GM12878 (cell line): ENCODE data around the gene BMPR1B. TPM values are rescaled to one million over a fixed set of nuclear protein-coding genes. Genes with fewer than 3 reads are reported as not detected.

Experiments used
- polyA plus RNA-seq, 11 experiments: library from polyadenylated mRNA; depleted of rRNA in 4 of 11; unstranded in 6 of 11; stranded (reverse) in 5 of 11; fragments of >200 nt; fragmentation: Nextera tagmentation in 4 of 11; fragmentation: Illumina TruSeq in 1 of 11; extraction: Ambion mirVana in 4 of 11; extraction: Trizol in 1 of 11; gene quantifications; 1 replicate in 1 of 11; 2 replicates in 10 of 11; pipeline versions ENCODE4 v1.2.1 to v1.2.3, GENCODE V29; 2011 to 2016; ENCODE audit warnings: inconsistent platforms in 2 of 11, missing spikeins in 2 of 11, low read depth in 1 of 11
- total RNA-seq, 4 experiments: library from RNA; depleted of rRNA in 3 of 4; stranded (reverse); fragments of >200 nt in 3 of 4; fragmentation: Illumina TruSeq in 1 of 4; extraction: Trizol in 1 of 4; gene quantifications; 2 replicates each; pipeline versions ENCODE4 v1.2.1 to v1.2.3, GENCODE V29; 2013 to 2021
- TF ChIP-seq, protein P1 (sequence below): fragments of 450-650 bp; IDR thresholded peaks from 2 replicates; pipeline ENCODE4 v1.6.1; 2017; ENCODE audit warnings: antibody characterized with exemption, mild to moderate bottlenecking, moderate library complexity
- TF ChIP-seq, protein P2 (sequence below): fragments of 450-650 bp; IDR thresholded peaks from 2 replicates; pipeline ENCODE4 v1.6.1; 2018; ENCODE audit warnings: borderline replicate concordance, mild to moderate bottlenecking; ENCODE audit not compliant: partially characterized antibody
- TF ChIP-seq, protein P3 (sequence below): fragments of 450-650 bp; formaldehyde crosslinking; IDR thresholded peaks from 2 replicates; pipeline ENCODE4 v1.4.0; 2020; ENCODE audit warnings: mild to moderate bottlenecking, moderate library complexity
- TF ChIP-seq, protein P4 (sequence below): fragments of 450-650 bp; formaldehyde crosslinking; IDR thresholded peaks from 2 replicates; pipeline ENCODE4 v1.4.0; 2022; ENCODE audit warnings: mild to moderate bottlenecking, moderate library complexity
- TF ChIP-seq, protein P5 (sequence below): fragments of 450-650 bp; IDR thresholded peaks from 2 replicates; pipeline ENCODE4 v1.6.1; 2016; ENCODE audit warnings: mild to moderate bottlenecking

The BMPR1B gene
- total and polyA plus RNA-seq, 10 of the 15 experiments (the other 5 are each of a cell fraction or from before 2014, with no cell fraction given), result not detected

DNA sequence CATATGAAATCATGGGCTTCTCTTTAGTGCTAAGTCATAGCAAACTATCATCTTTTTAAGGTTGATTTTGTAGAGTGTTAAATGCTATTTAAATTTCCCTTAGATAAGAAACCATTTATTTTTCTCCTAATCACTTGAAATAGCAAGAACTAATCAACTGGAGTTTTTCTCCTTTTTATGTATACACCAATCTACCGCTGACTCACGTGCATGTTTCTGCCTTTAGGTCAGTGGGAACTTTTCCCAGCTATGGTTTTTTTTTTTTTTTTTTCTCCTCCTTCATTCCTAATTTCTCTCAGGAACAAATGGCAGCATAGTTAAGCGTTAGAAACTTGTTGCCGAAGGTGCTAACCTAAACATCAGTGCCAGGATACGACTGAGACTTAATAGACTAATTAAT, 176.4 kb downstream of the BMPR1B start (continued):
- TF ChIP-seq, protein P1, sequence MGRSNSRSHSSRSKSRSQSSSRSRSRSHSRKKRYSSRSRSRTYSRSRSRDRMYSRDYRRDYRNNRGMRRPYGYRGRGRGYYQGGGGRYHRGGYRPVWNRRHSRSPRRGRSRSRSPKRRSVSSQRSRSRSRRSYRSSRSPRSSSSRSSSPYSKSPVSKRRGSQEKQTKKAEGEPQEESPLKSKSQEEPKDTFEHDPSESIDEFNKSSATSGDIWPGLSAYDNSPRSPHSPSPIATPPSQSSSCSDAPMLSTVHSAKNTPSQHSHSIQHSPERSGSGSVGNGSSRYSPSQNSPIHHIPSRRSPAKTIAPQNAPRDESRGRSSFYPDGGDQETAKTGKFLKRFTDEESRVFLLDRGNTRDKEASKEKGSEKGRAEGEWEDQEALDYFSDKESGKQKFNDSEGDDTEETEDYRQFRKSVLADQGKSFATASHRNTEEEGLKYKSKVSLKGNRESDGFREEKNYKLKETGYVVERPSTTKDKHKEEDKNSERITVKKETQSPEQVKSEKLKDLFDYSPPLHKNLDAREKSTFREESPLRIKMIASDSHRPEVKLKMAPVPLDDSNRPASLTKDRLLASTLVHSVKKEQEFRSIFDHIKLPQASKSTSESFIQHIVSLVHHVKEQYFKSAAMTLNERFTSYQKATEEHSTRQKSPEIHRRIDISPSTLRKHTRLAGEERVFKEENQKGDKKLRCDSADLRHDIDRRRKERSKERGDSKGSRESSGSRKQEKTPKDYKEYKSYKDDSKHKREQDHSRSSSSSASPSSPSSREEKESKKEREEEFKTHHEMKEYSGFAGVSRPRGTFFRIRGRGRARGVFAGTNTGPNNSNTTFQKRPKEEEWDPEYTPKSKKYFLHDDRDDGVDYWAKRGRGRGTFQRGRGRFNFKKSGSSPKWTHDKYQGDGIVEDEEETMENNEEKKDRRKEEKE, result no peak
- TF ChIP-seq, protein P2, sequence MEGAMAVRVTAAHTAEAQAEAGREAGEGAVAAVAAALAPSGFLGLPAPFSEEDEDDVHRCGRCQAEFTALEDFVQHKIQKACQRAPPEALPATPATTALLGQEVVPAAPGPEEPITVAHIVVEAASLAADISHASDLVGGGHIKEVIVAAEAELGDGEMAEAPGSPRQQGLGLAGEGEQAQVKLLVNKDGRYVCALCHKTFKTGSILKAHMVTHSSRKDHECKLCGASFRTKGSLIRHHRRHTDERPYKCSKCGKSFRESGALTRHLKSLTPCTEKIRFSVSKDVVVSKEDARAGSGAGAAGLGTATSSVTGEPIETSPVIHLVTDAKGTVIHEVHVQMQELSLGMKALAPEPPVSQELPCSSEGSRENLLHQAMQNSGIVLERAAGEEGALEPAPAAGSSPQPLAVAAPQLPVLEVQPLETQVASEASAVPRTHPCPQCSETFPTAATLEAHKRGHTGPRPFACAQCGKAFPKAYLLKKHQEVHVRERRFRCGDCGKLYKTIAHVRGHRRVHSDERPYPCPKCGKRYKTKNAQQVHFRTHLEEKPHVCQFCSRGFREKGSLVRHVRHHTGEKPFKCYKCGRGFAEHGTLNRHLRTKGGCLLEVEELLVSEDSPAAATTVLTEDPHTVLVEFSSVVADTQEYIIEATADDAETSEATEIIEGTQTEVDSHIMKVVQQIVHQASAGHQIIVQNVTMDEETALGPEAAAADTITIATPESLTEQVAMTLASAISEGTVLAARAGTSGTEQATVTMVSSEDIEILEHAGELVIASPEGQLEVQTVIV, result no peak
- TF ChIP-seq, protein P3, sequence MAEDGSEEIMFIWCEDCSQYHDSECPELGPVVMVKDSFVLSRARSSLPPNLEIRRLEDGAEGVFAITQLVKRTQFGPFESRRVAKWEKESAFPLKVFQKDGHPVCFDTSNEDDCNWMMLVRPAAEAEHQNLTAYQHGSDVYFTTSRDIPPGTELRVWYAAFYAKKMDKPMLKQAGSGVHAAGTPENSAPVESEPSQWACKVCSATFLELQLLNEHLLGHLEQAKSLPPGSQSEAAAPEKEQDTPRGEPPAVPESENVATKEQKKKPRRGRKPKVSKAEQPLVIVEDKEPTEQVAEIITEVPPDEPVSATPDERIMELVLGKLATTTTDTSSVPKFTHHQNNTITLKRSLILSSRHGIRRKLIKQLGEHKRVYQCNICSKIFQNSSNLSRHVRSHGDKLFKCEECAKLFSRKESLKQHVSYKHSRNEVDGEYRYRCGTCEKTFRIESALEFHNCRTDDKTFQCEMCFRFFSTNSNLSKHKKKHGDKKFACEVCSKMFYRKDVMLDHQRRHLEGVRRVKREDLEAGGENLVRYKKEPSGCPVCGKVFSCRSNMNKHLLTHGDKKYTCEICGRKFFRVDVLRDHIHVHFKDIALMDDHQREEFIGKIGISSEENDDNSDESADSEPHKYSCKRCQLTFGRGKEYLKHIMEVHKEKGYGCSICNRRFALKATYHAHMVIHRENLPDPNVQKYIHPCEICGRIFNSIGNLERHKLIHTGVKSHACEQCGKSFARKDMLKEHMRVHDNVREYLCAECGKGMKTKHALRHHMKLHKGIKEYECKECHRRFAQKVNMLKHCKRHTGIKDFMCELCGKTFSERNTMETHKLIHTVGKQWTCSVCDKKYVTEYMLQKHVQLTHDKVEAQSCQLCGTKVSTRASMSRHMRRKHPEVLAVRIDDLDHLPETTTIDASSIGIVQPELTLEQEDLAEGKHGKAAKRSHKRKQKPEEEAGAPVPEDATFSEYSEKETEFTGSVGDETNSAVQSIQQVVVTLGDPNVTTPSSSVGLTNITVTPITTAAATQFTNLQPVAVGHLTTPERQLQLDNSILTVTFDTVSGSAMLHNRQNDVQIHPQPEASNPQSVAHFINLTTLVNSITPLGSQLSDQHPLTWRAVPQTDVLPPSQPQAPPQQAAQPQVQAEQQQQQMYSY (CRISPR knock-in tag), result no peak
- TF ChIP-seq, protein P4, sequence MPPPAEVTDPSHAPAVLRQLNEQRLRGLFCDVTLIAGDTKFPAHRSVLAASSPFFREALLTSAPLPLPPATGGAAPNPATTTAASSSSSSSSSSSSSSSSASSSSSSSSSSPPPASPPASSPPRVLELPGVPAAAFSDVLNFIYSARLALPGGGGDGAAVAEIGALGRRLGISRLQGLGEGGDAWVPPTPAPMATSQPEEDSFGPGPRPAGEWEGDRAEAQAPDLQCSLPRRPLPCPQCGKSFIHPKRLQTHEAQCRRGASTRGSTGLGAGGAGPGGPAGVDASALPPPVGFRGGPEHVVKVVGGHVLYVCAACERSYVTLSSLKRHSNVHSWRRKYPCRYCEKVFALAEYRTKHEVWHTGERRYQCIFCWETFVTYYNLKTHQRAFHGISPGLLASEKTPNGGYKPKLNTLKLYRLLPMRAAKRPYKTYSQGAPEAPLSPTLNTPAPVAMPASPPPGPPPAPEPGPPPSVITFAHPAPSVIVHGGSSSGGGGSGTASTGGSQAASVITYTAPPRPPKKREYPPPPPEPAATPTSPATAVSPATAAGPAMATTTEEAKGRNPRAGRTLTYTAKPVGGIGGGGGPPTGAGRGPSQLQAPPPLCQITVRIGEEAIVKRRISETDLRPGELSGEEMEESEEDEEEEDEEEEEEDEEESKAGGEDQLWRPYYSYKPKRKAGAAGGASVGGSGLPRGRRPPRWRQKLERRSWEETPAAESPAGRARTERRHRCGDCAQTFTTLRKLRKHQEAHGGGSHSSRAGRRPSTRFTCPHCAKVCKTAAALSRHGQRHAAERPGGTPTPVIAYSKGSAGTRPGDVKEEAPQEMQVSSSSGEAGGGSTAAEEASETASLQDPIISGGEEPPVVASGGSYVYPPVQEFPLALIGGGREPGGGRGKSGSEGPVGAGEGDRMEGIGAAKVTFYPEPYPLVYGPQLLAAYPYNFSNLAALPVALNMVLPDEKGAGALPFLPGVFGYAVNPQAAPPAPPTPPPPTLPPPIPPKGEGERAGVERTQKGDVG, result no peak
- TF ChIP-seq, protein P5, sequence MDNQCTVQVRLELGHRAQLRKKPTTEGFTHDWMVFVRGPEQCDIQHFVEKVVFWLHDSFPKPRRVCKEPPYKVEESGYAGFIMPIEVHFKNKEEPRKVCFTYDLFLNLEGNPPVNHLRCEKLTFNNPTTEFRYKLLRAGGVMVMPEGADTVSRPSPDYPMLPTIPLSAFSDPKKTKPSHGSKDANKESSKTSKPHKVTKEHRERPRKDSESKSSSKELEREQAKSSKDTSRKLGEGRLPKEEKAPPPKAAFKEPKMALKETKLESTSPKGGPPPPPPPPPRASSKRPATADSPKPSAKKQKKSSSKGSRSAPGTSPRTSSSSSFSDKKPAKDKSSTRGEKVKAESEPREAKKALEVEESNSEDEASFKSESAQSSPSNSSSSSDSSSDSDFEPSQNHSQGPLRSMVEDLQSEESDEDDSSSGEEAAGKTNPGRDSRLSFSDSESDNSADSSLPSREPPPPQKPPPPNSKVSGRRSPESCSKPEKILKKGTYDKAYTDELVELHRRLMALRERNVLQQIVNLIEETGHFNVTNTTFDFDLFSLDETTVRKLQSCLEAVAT, result no peak
